Pulmonary artery endothelial cell (primary cell): ENCODE measurements around the gene PPAN. TPM values are rescaled to one million over a fixed set of nuclear protein-coding genes. Genes with fewer than 3 reads are reported as not detected.

Experiments used
- DNase-seq: peaks from one replicate; pipeline ENCODE4 v3.0.0-alpha.2; 2011; ENCODE audit warnings: low read depth, low spot score
- total RNA-seq: library from RNA; depleted of rRNA; stranded (reverse); fragments of >200 nt; gene quantifications from 2 replicates; pipeline ENCODE4 v1.2.3, GENCODE V29; 2014

PPAN gene
- total RNA-seq, 1 donor from 2014 or later = 41.2 TPM

- no peak for DNase-seq
Measured at GRCh38 chr19:10138879-10139795, 33.0 kb downstream of the PPAN start.

GRCh38 chr19:10139952-10140351 lies 33.8 kb downstream of the PPAN start:
- no peak for DNase-seq

GRCh38 chr19:10141479-10141878 lies 35.3 kb downstream of the PPAN start:
- no peak for DNase-seq

- no peak for DNase-seq
Measured at GRCh38 chr19:10141973-10142372, 35.8 kb downstream of the PPAN start.

GRCh38 chr19:10142701-10143375 lies 36.7 kb downstream of the PPAN start:
- no peak for DNase-seq

GRCh38 chr19:10143681-10144080 lies 37.5 kb downstream of the PPAN start:
- DNase-seq = no peak

GRCh38 chr19:10144361-10144760 lies 38.2 kb downstream of the PPAN start:
- no peak for DNase-seq

- no peak for DNase-seq
Measured at GRCh38 chr19:10145031-10145430, 38.9 kb downstream of the PPAN start.

- DNase-seq = no peak
Measured at GRCh38 chr19:10146142-10146541, 40.0 kb downstream of the PPAN start.

GRCh38 chr19:10149427-10149826 lies 43.3 kb downstream of the PPAN start:
- no peak for DNase-seq

GRCh38 chr19:10151521-10151920 lies 45.4 kb downstream of the PPAN start:
- DNase-seq = no peak

- DNase-seq = no peak
Measured at GRCh38 chr19:10152100-10152499, 45.9 kb downstream of the PPAN start.

- DNase-seq = no peak
Measured at GRCh38 chr19:10155839-10156238, 49.7 kb downstream of the PPAN start.

GRCh38 chr19:10158071-10158470 lies 51.9 kb downstream of the PPAN start:
- no peak for DNase-seq

- DNase-seq = no peak
Measured at GRCh38 chr19:10158485-10158884, 52.3 kb downstream of the PPAN start.

GRCh38 chr19:10159610-10160009 lies 53.4 kb downstream of the PPAN start:
- no peak for DNase-seq

Other genes with a start within 250 kb of the PPAN start
- gene OLFM2, start 169.8 kb upstream of the PPAN start, total RNA-seq = 0.40 and 0.71 TPM in 2 replicates
- not detected in 2 replicates for gene COL5A3, start 95.9 kb upstream of the PPAN start, total RNA-seq
- not detected in 2 replicates for gene RDH8, start 92.9 kb upstream of the PPAN start, total RNA-seq
- gene SHFL, start 20.0 kb upstream of the PPAN start, total RNA-seq = 22.9 and 23.8 TPM in 2 replicates
- gene ANGPTL6, start 3.7 kb upstream of the PPAN start, total RNA-seq = 0.20 and 0.28 TPM in 2 replicates
- gene P2RY11, start 5.3 kb downstream of the PPAN start, total RNA-seq = 2.2 and 4.0 TPM in 2 replicates
- gene EIF3G, start 13.5 kb downstream of the PPAN start, total RNA-seq = 335 and 417 TPM in 2 replicates
- 39.4 and 61.7 TPM in 2 replicates for gene DNMT1, start 88.6 kb downstream of the PPAN start, total RNA-seq
- 0.25 and 0.46 TPM in 2 replicates for gene S1PR2, start 125.0 kb downstream of the PPAN start, total RNA-seq
- gene MRPL4, start 145.9 kb downstream of the PPAN start, total RNA-seq = 32.6 and 35.9 TPM in 2 replicates
- 20.1 and 42.0 TPM in 2 replicates for gene ICAM1, start 164.8 kb downstream of the PPAN start, total RNA-seq
- 0.40 and 0.95 TPM in 2 replicates for gene ICAM4, start 180.6 kb downstream of the PPAN start, total RNA-seq
- gene ICAM5, start 183.6 kb downstream of the PPAN start, total RNA-seq = 0.13 and 0.25 TPM in 2 replicates
- gene ZGLP1, start 203.5 kb downstream of the PPAN start, total RNA-seq = 0.26 and 0.56 TPM in 2 replicates
- 21.8 and 25.8 TPM in 2 replicates for gene FDX2, start 209.7 kb downstream of the PPAN start, total RNA-seq
- gene RAVER1, start 227.2 kb downstream of the PPAN start, total RNA-seq = 10.3 and 13.8 TPM in 2 replicates
- gene ICAM3, start 233.3 kb downstream of the PPAN start, total RNA-seq = 11.1 TPM in 2 replicates